GM12875 (cell line): ENCODE measurements around the gene PDS5B.
"Not testable (repeated sequence)": the region's sequence is repeated elsewhere in the genome, so short reads cannot be mapped to it uniquely, and the experiment has no call there.

Experiments used
- H3K4me3 ChIP-seq: one replicate; pipeline ENCODE4 v1.5.1; 2011; ENCODE audit warnings: low read depth, low read length, control low read depth
- CTCF ChIP-seq: IDR thresholded peaks from 2 replicates; pipeline ENCODE4 v1.5.1; 2011; ENCODE audit warnings: low read depth, mild to moderate bottlenecking, control low read depth, inconsistent platforms, low read length, moderate library complexity, borderline replicate concordance; ENCODE audit not compliant: insufficient read depth

PDS5B gene

GRCh38 chr13:32723987-32724386, 137.7 kb downstream of the PDS5B start:
- TF ChIP-seq CTCF = no peak
- no peak overlapping the region for H3K4me3 ChIP-seq

GRCh38 chr13:32726374-32727037, 140.3 kb downstream of the PDS5B start:
- TF ChIP-seq CTCF = no peak
- H3K4me3 ChIP-seq = no peak overlapping the region

GRCh38 chr13:32728327-32728726, 142.1 kb downstream of the PDS5B start:
- TF ChIP-seq CTCF = no peak
- no peak overlapping the region for H3K4me3 ChIP-seq

GRCh38 chr13:32729097-32729496, 142.8 kb downstream of the PDS5B start:
- H3K4me3 ChIP-seq = not testable (repeated sequence)

- no peak for TF ChIP-seq CTCF
- H3K4me3 ChIP-seq = no peak overlapping the region
Measured at GRCh38 chr13:32731074-32731473, 144.8 kb downstream of the PDS5B start.

GRCh38 chr13:32731576-32731975, 145.3 kb downstream of the PDS5B start:
- no peak overlapping the region for H3K4me3 ChIP-seq
- no peak for TF ChIP-seq CTCF

GRCh38 chr13:32733690-32734089, 147.4 kb downstream of the PDS5B start:
- no peak for TF ChIP-seq CTCF
- H3K4me3 ChIP-seq = no peak overlapping the region
